Measurements from ENCODE around the gene STYXL2.

DNA sequence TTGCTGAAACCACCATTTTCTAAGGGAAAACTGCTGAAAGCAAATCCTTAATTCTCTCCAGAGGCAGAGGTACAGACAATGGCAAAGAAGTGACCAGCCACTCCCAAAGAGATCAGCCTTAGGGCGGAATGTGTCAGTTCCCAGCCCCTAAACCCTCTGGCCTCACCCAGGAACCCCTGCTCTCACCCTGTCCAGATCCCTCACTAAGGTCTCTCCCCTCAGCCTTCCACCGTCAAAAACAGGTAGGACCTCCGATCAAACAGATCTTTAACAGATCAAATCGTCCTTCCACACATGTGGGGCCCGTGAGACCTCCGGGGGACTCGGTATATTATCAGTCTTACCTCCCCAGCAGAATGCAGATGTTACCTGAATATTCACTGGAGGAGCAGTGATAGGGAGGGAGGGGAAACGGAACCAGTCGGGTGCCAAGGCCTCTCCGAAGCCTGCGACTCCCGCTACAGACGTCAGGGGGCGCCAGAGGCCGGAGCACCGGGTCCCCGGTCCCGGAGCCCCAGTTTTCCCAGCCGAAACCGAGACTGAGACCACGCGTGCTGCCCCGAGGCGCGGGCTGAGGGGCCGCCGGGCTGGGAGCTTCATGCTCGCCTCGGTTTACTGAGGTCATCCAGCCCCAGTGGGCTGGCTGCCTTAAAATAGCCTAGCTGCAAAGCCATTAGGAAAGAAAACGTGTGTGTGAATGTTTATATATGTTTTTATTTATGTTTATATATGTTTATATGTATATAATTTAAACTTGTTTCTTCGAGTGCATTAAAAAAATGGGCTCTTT is 27.3 kb upstream of the STYXL2 start:
- TF ChIP-seq, protein P1, sequence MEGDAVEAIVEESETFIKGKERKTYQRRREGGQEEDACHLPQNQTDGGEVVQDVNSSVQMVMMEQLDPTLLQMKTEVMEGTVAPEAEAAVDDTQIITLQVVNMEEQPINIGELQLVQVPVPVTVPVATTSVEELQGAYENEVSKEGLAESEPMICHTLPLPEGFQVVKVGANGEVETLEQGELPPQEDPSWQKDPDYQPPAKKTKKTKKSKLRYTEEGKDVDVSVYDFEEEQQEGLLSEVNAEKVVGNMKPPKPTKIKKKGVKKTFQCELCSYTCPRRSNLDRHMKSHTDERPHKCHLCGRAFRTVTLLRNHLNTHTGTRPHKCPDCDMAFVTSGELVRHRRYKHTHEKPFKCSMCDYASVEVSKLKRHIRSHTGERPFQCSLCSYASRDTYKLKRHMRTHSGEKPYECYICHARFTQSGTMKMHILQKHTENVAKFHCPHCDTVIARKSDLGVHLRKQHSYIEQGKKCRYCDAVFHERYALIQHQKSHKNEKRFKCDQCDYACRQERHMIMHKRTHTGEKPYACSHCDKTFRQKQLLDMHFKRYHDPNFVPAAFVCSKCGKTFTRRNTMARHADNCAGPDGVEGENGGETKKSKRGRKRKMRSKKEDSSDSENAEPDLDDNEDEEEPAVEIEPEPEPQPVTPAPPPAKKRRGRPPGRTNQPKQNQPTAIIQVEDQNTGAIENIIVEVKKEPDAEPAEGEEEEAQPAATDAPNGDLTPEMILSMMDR (IDR thresholded peaks at IDR 0.05): peak; percentile 79 to 96 (median 90)
- TF ChIP-seq POLR2A (IDR thresholded peaks at IDR 0.05) (no peak), POLR2AphosphoS5 (IDR thresholded peaks at IDR 0.05; ENCODE audit: insufficient read depth in 1 of 2, low read depth in 1 of 2) (no peak)
